IPS-18a (cell line): ENCODE results near the gene CHD8.

ENCODE experiments used
- H3K27ac ChIP-seq: one replicate; pipeline ENCODE4 v1.5.1; 2013; ENCODE audit warnings: low read length
- H3K27me3 ChIP-seq: one replicate; pipeline ENCODE4 v1.6.1; 2013; ENCODE audit warnings: mild to moderate bottlenecking, low read length; ENCODE audit not compliant: control insufficient read depth, insufficient read depth
- H3K36me3 ChIP-seq: one replicate; pipeline ENCODE4 v1.6.1; 2013; ENCODE audit warnings: low read depth, low read length; ENCODE audit not compliant: control insufficient read depth
- H3K4me1 ChIP-seq: one replicate; pipeline ENCODE4 v1.6.1; 2013; ENCODE audit warnings: low read depth, low read length; ENCODE audit not compliant: control insufficient read depth
- H3K4me3 ChIP-seq: one replicate; pipeline ENCODE4 v1.5.1; 2013; ENCODE audit warnings: low read length
- H3K9ac ChIP-seq: one replicate; pipeline ENCODE4 v1.6.1; 2013; ENCODE audit warnings: mild to moderate bottlenecking, low read length, moderate library complexity
- H3K9me3 ChIP-seq: one replicate; pipeline ENCODE4 v1.6.1; 2013; ENCODE audit warnings: low read depth, low read length; ENCODE audit not compliant: control insufficient read depth

Gene CHD8

GRCh38 chr14:21455912-21456667 is at the start of gene CHD8:
CHD8 (minus strand) TSS chr14:21456123; CDS start chr14:21431643, 24,480 bp downstream.
- peaks cover 15% of the 10 kb centered on the region for H3K36me3 ChIP-seq

GRCh38 chr14:21505012-21505553 is 49.2 kb upstream of the CHD8 start:
- Histone ChIP-seq H3K9ac (no peak overlapping the region), H3K4me3 (no peak overlapping the region), H3K36me3 (peaks cover 67% of the 10 kb centered on the region), H3K9me3 (no peaks in the 10 kb centered on the region), H3K4me1 (peaks cover 8% of the 10 kb centered on the region), H3K27ac (no peak overlapping the region), H3K27me3 (no peaks in the 10 kb centered on the region)

More at GRCh38 chr14:21455912-21456667, at the start of gene CHD8:
- Histone ChIP-seq H3K4me1 (peaks cover 8% of the 10 kb centered on the region), H3K27me3 (no peaks in the 10 kb centered on the region), H3K27ac (peak within 1 kb of the TSS; percentile 99), H3K9me3 (no peaks in the 10 kb centered on the region), H3K9ac (peak within 1 kb of the TSS; percentile 97), H3K4me3 (peak within 1 kb of the TSS; percentile 98)

GRCh38 chr14:21503376-21503775 is 47.5 kb upstream of the CHD8 start:
- Histone ChIP-seq H3K9ac (no peak overlapping the region), H3K36me3 (peaks cover 77% of the 10 kb centered on the region), H3K4me3 (no peak overlapping the region), H3K9me3 (no peaks in the 10 kb centered on the region), H3K27me3 (no peaks in the 10 kb centered on the region), H3K4me1 (peaks cover 7% of the 10 kb centered on the region), H3K27ac (no peak overlapping the region)

DNA sequence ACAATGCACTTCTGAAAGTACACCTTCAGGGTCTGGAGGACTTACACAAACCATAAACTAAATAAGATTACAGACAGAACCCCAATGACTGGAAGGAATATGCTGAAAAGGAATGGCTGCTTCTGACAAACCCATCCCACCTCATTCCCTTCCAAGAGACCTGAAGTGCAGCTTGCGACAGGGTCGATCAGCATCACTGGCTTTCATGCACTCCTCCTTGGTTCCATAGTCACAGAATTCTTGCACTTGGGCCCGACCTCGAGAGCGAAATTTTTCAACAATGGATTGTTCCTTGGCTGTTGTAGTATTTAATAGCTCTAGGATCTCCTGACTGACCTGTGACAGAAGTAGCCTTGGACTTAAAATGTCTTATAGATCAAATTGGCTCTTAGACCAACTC is 45.6 kb upstream of the CHD8 start:
- Histone ChIP-seq H3K27ac (no peak overlapping the region), H3K9me3 (no peaks in the 10 kb centered on the region), H3K27me3 (no peaks in the 10 kb centered on the region), H3K9ac (no peak overlapping the region), H3K4me1 (peaks cover 7% of the 10 kb centered on the region), H3K36me3 (peaks cover 85% of the 10 kb centered on the region), H3K4me3 (no peak overlapping the region)

DNA sequence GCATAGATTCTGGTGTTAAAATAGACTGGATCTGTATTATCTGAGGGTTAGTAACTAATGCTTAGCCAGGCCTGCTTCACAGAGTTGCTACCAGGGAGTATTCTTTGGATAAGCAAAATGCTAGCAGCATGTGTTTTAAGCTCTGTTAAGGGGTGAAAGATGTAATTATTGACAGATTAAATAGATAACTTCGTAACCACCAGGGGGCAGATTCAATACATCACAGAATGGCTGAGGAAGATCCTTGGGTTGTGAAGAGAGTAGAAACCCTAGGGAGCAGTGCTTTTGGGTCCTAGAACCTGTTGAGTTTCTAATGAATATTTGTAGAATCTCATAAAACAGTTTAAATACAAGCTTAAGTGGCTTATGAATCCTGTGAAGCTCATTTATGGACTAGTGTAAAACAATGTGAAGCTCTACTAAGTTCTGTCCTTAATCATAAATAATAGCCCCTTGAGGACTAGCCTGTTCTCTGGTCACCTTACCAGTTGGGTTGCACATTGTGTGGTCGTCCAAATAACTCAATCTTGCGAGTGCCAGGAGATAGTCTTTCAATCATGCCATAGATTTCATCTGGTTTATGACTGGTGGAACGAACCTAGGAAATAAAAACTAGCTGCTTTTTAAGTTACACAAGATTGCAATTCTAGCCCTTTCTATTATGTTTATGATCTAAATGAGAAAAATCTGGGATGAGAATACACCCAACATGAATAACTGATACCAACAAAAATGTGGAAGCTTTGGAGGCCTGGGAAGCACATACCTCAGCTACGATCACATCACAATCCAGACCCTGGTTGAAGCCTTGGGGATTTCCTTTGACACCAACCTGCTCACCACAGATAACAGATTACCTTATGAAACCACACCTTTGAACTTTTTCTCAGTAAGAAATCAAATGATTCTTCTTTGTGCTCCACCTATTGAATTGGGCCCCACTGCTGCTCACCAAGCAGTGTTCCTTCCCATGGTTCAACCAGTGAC is 42.9 kb upstream of the CHD8 start:
- Histone ChIP-seq H3K4me1 (peaks cover 7% of the 10 kb centered on the region), H3K9me3 (no peaks in the 10 kb centered on the region), H3K27me3 (no peaks in the 10 kb centered on the region), H3K27ac (peak overlapping the region; percentile 61), H3K4me3 (no peak overlapping the region), H3K9ac (no peak overlapping the region), H3K36me3 (peaks cover 93% of the 10 kb centered on the region)

DNA sequence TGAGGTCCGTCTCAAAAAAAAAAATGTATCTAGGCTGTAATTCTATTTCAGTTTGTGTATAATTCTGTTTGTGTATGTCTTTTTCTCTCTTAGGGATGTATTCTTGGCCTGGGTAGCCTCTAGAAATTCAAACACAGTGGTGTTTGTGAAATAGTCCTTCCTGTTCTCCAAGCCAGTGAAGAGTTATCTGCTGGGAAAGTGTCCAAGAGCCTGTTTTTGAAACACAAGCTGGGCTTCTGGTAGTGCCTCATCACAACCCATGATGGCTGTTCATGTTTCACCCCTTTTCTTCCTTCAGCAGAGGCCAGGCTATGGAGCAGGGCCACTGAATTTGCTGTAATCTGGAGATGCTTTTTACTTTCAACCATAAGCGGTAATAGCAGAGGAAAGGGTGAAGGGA is 40.5 kb upstream of the CHD8 start:
- Histone ChIP-seq H3K27me3 (no peaks in the 10 kb centered on the region), H3K4me3 (no peak overlapping the region), H3K36me3 (peaks cover 83% of the 10 kb centered on the region), H3K4me1 (peaks cover 7% of the 10 kb centered on the region), H3K9me3 (no peaks in the 10 kb centered on the region), H3K9ac (no peak overlapping the region), H3K27ac (no peak overlapping the region)

GRCh38 chr14:21494902-21495762 is 39.2 kb upstream of the CHD8 start:
- Histone ChIP-seq H3K36me3 (peaks cover 80% of the 10 kb centered on the region), H3K9ac (no peak overlapping the region), H3K27ac (no peak overlapping the region), H3K27me3 (no peaks in the 10 kb centered on the region), H3K4me1 (peaks cover 7% of the 10 kb centered on the region), H3K9me3 (no peaks in the 10 kb centered on the region), H3K4me3 (no peak overlapping the region)

GRCh38 chr14:21486640-21487087 is 30.7 kb upstream of the CHD8 start:
- Histone ChIP-seq H3K36me3 (peaks cover 27% of the 10 kb centered on the region), H3K27ac (no peak overlapping the region)

DNA sequence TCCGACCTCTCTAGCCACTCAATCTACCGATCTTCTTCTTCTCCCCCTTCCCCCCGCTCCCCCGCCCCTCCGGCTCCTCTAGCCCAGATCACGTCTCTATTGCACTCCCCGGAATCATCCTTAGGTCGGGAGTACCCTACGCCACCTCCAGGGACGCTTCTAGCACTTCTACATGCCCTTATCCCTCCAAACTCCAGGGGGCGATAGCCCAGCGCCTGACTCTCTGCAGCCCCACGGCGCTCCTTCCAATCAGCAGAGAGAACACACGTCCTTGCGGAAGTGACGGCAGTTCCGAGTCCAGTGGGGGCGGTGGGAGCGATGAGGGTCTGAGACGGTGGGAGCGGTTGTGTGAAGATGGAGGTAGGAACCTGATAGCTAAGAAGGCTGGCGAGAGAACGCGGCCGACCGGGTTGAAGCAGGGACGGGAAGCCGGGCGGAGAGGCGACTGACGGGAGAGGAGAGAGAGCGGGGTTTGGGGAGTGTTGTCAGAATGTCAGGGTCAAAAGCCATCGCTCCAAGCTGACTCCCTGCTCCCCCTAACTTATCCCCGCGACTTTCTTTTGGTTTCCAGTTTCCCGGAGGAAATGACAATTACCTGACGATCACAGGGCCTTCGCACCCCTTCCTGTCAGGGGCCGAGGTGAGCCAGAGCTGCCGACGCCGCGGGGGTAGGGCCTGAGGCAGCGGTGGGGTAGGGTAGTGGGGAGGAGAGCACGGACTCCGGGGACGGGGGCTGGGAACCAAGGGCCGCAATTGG is 21.2 kb upstream of the CHD8 start, which contains the start of the genes RAB2B and TOX4:
RAB2B (minus strand) TSS at position 35 of the 757 bp plus-strand sequence. CDS start 87 bp downstream, outside the sequence.
TOX4 (plus strand) TSS at position 271 of the 757 bp plus-strand sequence; CDS start at position 355, 84 bp downstream.
- H3K27me3 ChIP-seq = no peaks in the 10 kb centered on the region
- H3K36me3 ChIP-seq = peaks cover 21% of the 10 kb centered on the region
- H3K27ac ChIP-seq = peak within 1 kb of the TSS; percentile 51
- H3K9ac ChIP-seq = peak within 1 kb of the TSS; percentile 84
- H3K9me3 ChIP-seq = no peaks in the 10 kb centered on the region
- H3K4me3 ChIP-seq = peak within 1 kb of the TSS; percentile 91
- H3K4me1 ChIP-seq = peaks cover 3% of the 10 kb centered on the region

More at GRCh38 chr14:21486640-21487087, 30.7 kb upstream of the CHD8 start:
- no peaks in the 10 kb centered on the region for H3K27me3 ChIP-seq
- H3K4me1 ChIP-seq = no peaks in the 10 kb centered on the region
- H3K4me3 ChIP-seq = no peak overlapping the region
- no peaks in the 10 kb centered on the region for H3K9me3 ChIP-seq
- H3K9ac ChIP-seq = no peak overlapping the region

DNA sequence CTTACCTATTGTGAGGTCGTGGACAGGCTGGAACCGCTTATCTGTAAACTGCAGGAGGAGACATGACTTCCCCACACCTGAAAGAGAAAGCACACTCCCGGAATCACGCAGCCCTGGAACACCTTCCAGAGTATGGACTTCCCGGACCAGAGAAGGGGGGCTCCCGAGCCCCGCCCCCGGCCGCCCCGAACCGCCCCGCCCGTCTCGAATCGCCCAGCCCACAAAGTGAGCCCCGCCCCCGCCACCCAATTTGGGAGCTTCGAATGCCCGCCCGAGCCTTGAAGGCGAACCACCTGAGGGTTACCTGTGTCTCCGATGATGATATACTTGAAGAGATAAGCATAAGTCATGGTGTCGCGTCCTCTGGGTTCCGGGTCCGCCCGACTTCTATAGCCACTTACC is 20.6 kb upstream of the CHD8 start:
- Histone ChIP-seq H3K9me3 (no peaks in the 10 kb centered on the region), H3K4me3 (peak overlapping the region; percentile 91), H3K36me3 (peaks cover 21% of the 10 kb centered on the region), H3K4me1 (peaks cover 3% of the 10 kb centered on the region), H3K27me3 (no peaks in the 10 kb centered on the region), H3K27ac (no peak overlapping the region), H3K9ac (peak overlapping the region; percentile 75)
